SU-DHL-6 (cell line): Measurements from ENCODE around the gene KDELR3.

Experiments used
- H2AFZ ChIP-seq: fragments of 200-600 bp; sonication (generic); 2 replicates; pipeline ENCODE4 v1.6.1; 2014; ENCODE audit warnings: low read depth, mild to moderate bottlenecking, moderate library complexity, mixed read lengths, antibody characterized with exemption, low read length; ENCODE audit not compliant: severe bottlenecking
- H3F3A ChIP-seq: fragments of 200-600 bp; shearing (Covaris generic); 2 replicates; pipeline ENCODE4 v1.6.0; 2016; ENCODE audit warnings: antibody characterized with exemption, mild to moderate bottlenecking; ENCODE audit not compliant: insufficient read depth
- H3K27ac ChIP-seq: fragments of 200-600 bp; sonication (generic); 2 replicates; pipeline ENCODE4 v1.5.1; 2016; ENCODE audit warnings: low read depth, mild to moderate bottlenecking, low read length, moderate library complexity, mixed read lengths
- H3K27me3 ChIP-seq: fragments of 200-600 bp; sonication (generic), shearing (Covaris generic); 2 replicates; pipeline ENCODE4 v1.6.0; 2014; ENCODE audit warnings: mild to moderate bottlenecking, low read length
- H3K36me3 ChIP-seq: fragments of 200-600 bp; sonication (generic); 2 replicates; pipeline ENCODE4 v1.6.1; 2014; ENCODE audit warnings: mild to moderate bottlenecking, low read length, mixed read lengths
- H3K4me2 ChIP-seq: fragments of 300-600, 200-600 bp; shearing (Covaris generic), sonication (generic); 2 replicates; pipeline ENCODE4 v1.6.0; 2014; ENCODE audit warnings: low read length, low read depth, mild to moderate bottlenecking; ENCODE audit not compliant: poor library complexity, severe bottlenecking
- H3K4me3 ChIP-seq: fragments of 200-600 bp; sonication (generic); 2 replicates; pipeline ENCODE4 v1.5.1; 2014; ENCODE audit warnings: antibody characterized with exemption, low read length, mild to moderate bottlenecking, mixed read lengths; ENCODE audit not compliant: insufficient read depth, poor library complexity, severe bottlenecking
- H3K79me2 ChIP-seq: fragments of 200-600 bp; sonication (generic); 2 replicates; pipeline ENCODE4 v1.6.1; 2014; ENCODE audit warnings: mild to moderate bottlenecking, low read length, moderate library complexity; ENCODE audit not compliant: insufficient read depth
- H3K9ac ChIP-seq: fragments of 200-600 bp; sonication (generic); 2 replicates; pipeline ENCODE4 v1.7.0; 2014; ENCODE audit warnings: mild to moderate bottlenecking, low read length
- H3K9me2 ChIP-seq: fragments of 200-600 bp; sonication (generic); replicated peaks from 2 replicates; pipeline ENCODE4 v1.6.1; 2014; ENCODE audit warnings: low read length; ENCODE audit not compliant: insufficient read depth
- H3K9me3 ChIP-seq: fragments of 200-600 bp; sonication (generic); 2 replicates; pipeline ENCODE4 v1.6.1; 2014; ENCODE audit warnings: low read length, mixed read lengths; ENCODE audit not compliant: insufficient read depth
- H4K20me1 ChIP-seq: fragments of 200-600 bp; sonication (generic); 2 replicates; pipeline ENCODE4 v1.6.1; 2014; ENCODE audit warnings: low read depth, mild to moderate bottlenecking, antibody characterized with exemption, low read length, moderate library complexity, mixed read lengths
- CTCF ChIP-seq: fragments of 200-600 bp; sonication (generic); IDR thresholded peaks from one replicate; pipeline ENCODE4 v1.5.1; 2017; ENCODE audit warnings: antibody characterized with exemption, mild to moderate bottlenecking, low read length, moderate library complexity; ENCODE audit not compliant: insufficient read depth, poor library complexity, severe bottlenecking
- EZH2phosphoT487 ChIP-seq: fragments of 200-600 bp; sonication (generic), shearing (Covaris generic); conservative IDR thresholded peaks from 2 replicates; pipeline ENCODE4 v1.6.1; 2018; ENCODE audit warnings: mild to moderate bottlenecking, antibody characterized with exemption, low read length, moderate library complexity, mixed read lengths

KDELR3 gene

GRCh38 chr22:38436629-38437395 lies 31.1 kb upstream of the KDELR3 start:
- TF ChIP-seq EZH2phosphoT487 (no peak), CTCF (no peak)
- Histone ChIP-seq H3K9me2 (no peaks in the 10 kb centered on the region), H3K27me3 (no peaks in the 10 kb centered on the region), H3K4me3 (no peak overlapping the region), H3K9ac (no peak overlapping the region), H3K4me2 (no peak overlapping the region), H2AFZ (no peak overlapping the region), H4K20me1 (no peaks in the 10 kb centered on the region), H3K79me2 (no peaks in the 10 kb centered on the region), H3K9me3 (no peaks in the 10 kb centered on the region), H3F3A (no peaks in the 10 kb centered on the region), H3K36me3 (no peaks in the 10 kb centered on the region), H3K27ac (no peak overlapping the region)

GRCh38 chr22:38437416-38437815 lies 30.5 kb upstream of the KDELR3 start:
- Histone ChIP-seq H3K27me3 (no peaks in the 10 kb centered on the region), H3K36me3 (no peaks in the 10 kb centered on the region), H3F3A (no peaks in the 10 kb centered on the region), H2AFZ (no peak overlapping the region), H4K20me1 (no peaks in the 10 kb centered on the region), H3K9me3 (no peaks in the 10 kb centered on the region), H3K79me2 (no peaks in the 10 kb centered on the region), H3K4me3 (no peak overlapping the region), H3K4me2 (no peak overlapping the region), H3K9me2 (no peaks in the 10 kb centered on the region), H3K27ac (no peak overlapping the region), H3K9ac (no peak overlapping the region)
- TF ChIP-seq CTCF, result no peak
- TF ChIP-seq EZH2phosphoT487, result no peak

GRCh38 chr22:38440747-38441350 lies 27.0 kb upstream of the KDELR3 start:
- Histone ChIP-seq H3K27ac (no peak overlapping the region), H2AFZ (no peak overlapping the region), H3K4me2 (no peak overlapping the region), H3K9ac (no peak overlapping the region), H3K9me2 (no peaks in the 10 kb centered on the region), H3K27me3 (no peaks in the 10 kb centered on the region), H3K9me3 (no peaks in the 10 kb centered on the region), H4K20me1 (no peaks in the 10 kb centered on the region), H3K36me3 (no peaks in the 10 kb centered on the region), H3K4me3 (no peak overlapping the region), H3K79me2 (no peaks in the 10 kb centered on the region), H3F3A (no peaks in the 10 kb centered on the region)
- TF ChIP-seq CTCF, result no peak
- no peak for TF ChIP-seq EZH2phosphoT487
